GM12875 (cell line): Measurements from ENCODE around the gene RECK.
"Not testable (repeated sequence)": the region's sequence is repeated elsewhere in the genome, so short reads cannot be mapped to it uniquely, and the experiment has no call there.

Source experiments
- H3K4me3 ChIP-seq: one replicate; pipeline ENCODE4 v1.5.1; 2011; ENCODE audit warnings: low read depth, low read length, control low read depth
- TF ChIP-seq, protein P1 (sequence below): IDR thresholded peaks from 2 replicates; pipeline ENCODE4 v1.5.1; 2011; ENCODE audit warnings: low read depth, mild to moderate bottlenecking, control low read depth, inconsistent platforms, low read length, moderate library complexity, borderline replicate concordance; ENCODE audit not compliant: insufficient read depth

The RECK gene, protein sequence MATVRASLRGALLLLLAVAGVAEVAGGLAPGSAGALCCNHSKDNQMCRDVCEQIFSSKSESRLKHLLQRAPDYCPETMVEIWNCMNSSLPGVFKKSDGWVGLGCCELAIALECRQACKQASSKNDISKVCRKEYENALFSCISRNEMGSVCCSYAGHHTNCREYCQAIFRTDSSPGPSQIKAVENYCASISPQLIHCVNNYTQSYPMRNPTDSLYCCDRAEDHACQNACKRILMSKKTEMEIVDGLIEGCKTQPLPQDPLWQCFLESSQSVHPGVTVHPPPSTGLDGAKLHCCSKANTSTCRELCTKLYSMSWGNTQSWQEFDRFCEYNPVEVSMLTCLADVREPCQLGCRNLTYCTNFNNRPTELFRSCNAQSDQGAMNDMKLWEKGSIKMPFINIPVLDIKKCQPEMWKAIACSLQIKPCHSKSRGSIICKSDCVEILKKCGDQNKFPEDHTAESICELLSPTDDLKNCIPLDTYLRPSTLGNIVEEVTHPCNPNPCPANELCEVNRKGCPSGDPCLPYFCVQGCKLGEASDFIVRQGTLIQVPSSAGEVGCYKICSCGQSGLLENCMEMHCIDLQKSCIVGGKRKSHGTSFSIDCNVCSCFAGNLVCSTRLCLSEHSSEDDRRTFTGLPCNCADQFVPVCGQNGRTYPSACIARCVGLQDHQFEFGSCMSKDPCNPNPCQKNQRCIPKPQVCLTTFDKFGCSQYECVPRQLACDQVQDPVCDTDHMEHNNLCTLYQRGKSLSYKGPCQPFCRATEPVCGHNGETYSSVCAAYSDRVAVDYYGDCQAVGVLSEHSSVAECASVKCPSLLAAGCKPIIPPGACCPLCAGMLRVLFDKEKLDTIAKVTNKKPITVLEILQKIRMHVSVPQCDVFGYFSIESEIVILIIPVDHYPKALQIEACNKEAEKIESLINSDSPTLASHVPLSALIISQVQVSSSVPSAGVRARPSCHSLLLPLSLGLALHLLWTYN

GRCh38 chr9:36036780-36037548 lies at the start of gene RECK:
Gene RECK (plus strand): TSS chr9:36036913. CDS start chr9:36036999, 86 bp downstream.
- H3K4me3 ChIP-seq = peak within 1 kb of the TSS; percentile 86
- TF ChIP-seq, protein P1, sequence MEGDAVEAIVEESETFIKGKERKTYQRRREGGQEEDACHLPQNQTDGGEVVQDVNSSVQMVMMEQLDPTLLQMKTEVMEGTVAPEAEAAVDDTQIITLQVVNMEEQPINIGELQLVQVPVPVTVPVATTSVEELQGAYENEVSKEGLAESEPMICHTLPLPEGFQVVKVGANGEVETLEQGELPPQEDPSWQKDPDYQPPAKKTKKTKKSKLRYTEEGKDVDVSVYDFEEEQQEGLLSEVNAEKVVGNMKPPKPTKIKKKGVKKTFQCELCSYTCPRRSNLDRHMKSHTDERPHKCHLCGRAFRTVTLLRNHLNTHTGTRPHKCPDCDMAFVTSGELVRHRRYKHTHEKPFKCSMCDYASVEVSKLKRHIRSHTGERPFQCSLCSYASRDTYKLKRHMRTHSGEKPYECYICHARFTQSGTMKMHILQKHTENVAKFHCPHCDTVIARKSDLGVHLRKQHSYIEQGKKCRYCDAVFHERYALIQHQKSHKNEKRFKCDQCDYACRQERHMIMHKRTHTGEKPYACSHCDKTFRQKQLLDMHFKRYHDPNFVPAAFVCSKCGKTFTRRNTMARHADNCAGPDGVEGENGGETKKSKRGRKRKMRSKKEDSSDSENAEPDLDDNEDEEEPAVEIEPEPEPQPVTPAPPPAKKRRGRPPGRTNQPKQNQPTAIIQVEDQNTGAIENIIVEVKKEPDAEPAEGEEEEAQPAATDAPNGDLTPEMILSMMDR = no peak

DNA sequence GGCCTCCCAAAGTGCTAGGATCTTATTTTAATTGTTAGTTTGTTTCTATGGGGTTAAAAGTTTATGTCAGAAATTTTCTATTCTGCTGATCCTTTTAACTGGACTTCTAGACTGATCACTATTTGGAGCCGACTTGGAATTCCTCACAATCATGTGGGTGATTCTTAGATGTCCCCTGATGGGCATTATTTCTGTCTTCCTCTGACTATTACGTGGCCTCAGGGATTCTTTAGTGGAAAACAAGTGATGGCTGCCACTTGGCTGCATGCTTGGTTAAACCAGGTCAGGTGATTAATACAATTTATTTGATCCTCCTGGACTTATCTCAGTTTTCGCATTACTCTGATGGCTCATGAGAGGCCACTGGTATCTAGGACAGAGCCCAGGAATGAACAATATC lies 46.6 kb upstream of the RECK start:
- no peak overlapping the region for H3K4me3 ChIP-seq
- TF ChIP-seq, protein P1 = no peak

GRCh38 chr9:35993136-35993535 lies 43.6 kb upstream of the RECK start:
- H3K4me3 ChIP-seq = not testable (repeated sequence)

DNA sequence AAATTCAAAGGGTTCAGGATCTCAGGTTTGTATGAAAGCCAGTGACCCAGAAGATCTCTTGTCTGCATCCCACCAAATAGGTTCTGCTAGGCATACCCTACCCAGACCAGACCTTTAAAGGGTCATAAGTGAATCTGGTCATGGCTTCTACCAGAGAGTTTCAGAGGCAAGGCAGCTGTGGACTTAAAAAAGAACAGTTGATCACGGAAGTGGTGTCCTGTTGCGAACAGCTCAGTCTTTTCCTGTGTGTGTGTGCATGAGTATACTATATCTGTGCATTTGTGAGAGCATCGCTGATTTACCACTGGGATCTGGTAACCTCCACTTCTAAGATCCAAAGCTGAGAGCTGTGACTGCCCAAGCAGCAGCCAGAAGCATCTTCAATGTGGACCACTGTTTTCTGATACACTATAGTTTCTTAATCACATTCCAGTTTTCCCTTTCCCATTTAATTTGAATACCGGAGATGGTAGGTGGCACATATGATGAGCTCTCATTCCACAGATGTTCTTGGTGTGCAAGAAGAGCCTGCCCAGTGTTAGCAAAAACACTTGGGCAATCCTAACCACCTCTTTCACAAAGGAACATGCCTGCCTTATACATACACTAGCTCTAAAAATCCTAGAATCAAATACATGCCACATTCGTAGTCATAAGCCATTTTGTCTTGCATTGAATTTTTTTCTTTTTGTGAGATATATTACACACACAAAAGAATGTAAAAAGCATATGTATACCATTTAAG lies 42.6 kb upstream of the RECK start:
- TF ChIP-seq, protein P1 = no peak
- no peak overlapping the region for H3K4me3 ChIP-seq

DNA sequence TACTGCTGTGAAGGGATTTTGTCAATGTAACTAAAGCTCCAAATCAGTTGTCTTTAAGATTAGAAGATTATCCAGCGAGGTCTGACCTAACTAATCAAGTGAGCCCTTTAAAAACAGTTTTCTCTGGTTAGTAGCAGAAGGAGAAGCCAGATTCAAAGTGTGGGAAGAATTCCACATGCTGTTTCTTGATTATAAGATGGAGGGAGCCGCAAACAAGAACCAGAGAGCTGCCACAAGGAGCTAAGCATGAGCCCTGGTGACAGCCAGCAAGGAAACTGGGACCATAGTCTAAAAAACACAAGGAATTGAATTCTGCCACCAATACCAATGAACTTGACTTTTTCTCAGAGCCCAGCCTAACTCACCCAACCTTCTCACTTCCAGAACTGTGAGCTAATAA lies 41.8 kb upstream of the RECK start:
- no peak overlapping the region for H3K4me3 ChIP-seq

DNA sequence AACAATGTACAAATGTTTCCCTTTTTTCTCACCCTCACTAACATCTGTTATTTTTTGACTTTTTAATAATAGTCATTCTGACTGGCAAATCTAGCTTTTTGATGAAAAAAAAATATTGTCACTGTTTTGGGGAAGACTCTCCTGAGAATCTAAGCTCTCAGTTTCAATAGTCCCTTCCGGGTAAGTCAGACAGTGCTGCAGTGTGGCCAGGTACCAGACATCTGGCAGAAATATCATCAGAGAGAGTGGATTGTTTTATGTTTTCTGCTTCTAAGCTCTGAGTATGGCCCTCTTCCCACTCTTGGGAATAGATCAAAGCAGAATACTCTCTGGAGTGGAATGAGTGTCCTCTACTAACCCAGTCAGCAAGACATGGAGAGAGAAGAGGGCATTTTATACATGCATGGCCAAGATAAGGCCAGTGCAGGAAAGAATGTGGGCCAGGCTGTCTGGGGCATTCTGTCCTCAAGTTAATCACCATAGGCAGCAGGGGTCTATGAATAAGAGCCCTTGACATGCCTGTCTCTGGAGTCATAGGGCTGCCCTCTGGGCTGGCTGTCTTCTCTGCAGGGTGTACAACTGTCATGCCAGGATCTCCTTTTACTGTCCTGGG lies 40.2 kb upstream of the RECK start:
- no peak overlapping the region for H3K4me3 ChIP-seq
- TF ChIP-seq, protein P1 = no peak

More for the DNA sequence above, 41.8 kb upstream of the RECK start:
- TF ChIP-seq, protein P1 = no peak

GRCh38 chr9:35997016-35997415 lies 39.7 kb upstream of the RECK start:
- H3K4me3 ChIP-seq = not testable (repeated sequence)
